OCI-LY3 (cell line): Measurements from ENCODE around the gene KATNB1.
"Not testable (repeated sequence)": the region's sequence is repeated elsewhere in the genome, so short reads cannot be mapped to it uniquely, and the experiment has no call there.

Experiments used
- H2AFZ ChIP-seq: fragments of 200-600, 300-600 bp; shearing (Covaris generic); 2 replicates; pipeline ENCODE4 v1.6.0; 2014; ENCODE audit warnings: antibody characterized with exemption, low read depth, low read length
- H3K27ac ChIP-seq: fragments of 200-600, 300-600 bp; sonication (generic); 2 replicates; pipeline ENCODE4 v1.5.1; 2014; ENCODE audit warnings: mild to moderate bottlenecking, low read length, moderate library complexity, mixed read lengths
- H3K27me3 ChIP-seq: fragments of 200-600, 300-600 bp; sonication (generic); 2 replicates; pipeline ENCODE4 v1.6.1; 2014; ENCODE audit warnings: low read depth, low read length, mixed read lengths
- H3K36me3 ChIP-seq: fragments of 200-600, 300-600 bp; sonication (generic); replicated peaks from 2 replicates; pipeline ENCODE3; 2014; ENCODE audit warnings: low read depth, low read length, mixed read lengths
- H3K4me1 ChIP-seq: fragments of 300-600, 200-600 bp; sonication (generic); 2 replicates; pipeline ENCODE4 v1.6.1; 2014; ENCODE audit warnings: low read length, mixed read lengths
- H3K4me2 ChIP-seq: fragments of 200-600, 300-600 bp; sonication (generic); 2 replicates; pipeline ENCODE4 v1.6.1; 2014; ENCODE audit warnings: low read length, mixed read lengths
- H3K4me3 ChIP-seq: fragments of 300-600, 200-600 bp; sonication (generic); 2 replicates; pipeline ENCODE4 v1.5.1; 2014; ENCODE audit warnings: antibody characterized with exemption, mild to moderate bottlenecking, low read length, moderate library complexity
- H3K79me2 ChIP-seq: fragments of 300-600, 200-600 bp; shearing (Covaris generic); 2 replicates; pipeline ENCODE4 v1.6.1; 2014; ENCODE audit warnings: mild to moderate bottlenecking, low read length, mixed read lengths
- H3K9ac ChIP-seq: fragments of 300-600, 200-600 bp; shearing (Covaris generic); 2 replicates; pipeline ENCODE4 v1.6.0; 2014; ENCODE audit warnings: mild to moderate bottlenecking, low read length, moderate library complexity
- H3K9me3 ChIP-seq: fragments of 200-600, 300-600 bp; shearing (Covaris generic); 2 replicates; pipeline ENCODE4 v1.6.1; 2014; ENCODE audit warnings: low read length, mixed read lengths; ENCODE audit not compliant: insufficient read depth
- H4K20me1 ChIP-seq: fragments of 200-600, 300-600 bp; sonication (generic); 2 replicates; pipeline ENCODE4 v1.6.1; 2016; ENCODE audit warnings: low read length, mixed read lengths; ENCODE audit not compliant: insufficient read depth
- EZH2phosphoT487 ChIP-seq: fragments of 200-600 bp; shearing (Covaris generic); IDR thresholded peaks from 2 replicates; pipeline ENCODE4 v1.6.1; 2018; ENCODE audit warnings: antibody characterized with exemption, mixed run types, low read depth
- TF ChIP-seq, protein P1 (sequence below): fragments of 200-600, 300-600 bp; sonication (generic); IDR thresholded peaks from 2 replicates; pipeline ENCODE4 v1.5.1; 2014; ENCODE audit warnings: antibody characterized with exemption, low read length, low read depth

The KATNB1 gene

DNA sequence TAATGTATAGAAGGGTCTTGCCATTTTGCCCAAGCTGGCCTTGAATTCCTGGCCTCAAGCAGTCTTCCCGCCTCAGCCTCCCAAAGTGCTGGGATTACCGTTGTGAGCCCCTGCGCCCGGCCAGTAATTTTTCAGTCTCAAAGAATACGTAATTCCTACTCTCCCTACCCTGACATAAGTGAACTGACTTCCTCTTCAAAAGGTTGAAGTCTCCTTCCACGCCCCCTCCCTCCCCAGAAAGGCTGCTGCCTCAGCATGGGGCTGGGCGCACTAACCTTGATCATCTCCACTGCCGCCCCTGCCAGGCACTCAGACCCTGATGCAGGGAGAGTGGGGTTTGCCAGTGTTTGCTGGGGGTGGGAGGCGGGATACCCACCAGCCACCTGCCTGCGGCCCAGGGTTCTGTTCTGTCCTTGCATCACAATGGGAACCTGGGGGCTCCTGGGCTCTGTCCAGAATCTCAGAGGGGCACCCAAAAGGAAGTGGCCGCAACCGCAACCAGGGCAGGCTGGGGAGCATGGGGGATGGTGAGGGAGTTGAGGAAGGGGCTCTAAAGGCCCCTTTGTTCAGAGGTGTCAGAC lies 39.2 kb downstream of the KATNB1 start:
- Histone ChIP-seq H4K20me1 (no peaks in the 10 kb centered on the region), H3K9ac (no peak overlapping the region), H2AFZ (no peak overlapping the region), H3K9me3 (no peaks in the 10 kb centered on the region), H3K4me2 (no peak overlapping the region), H3K79me2 (no peaks in the 10 kb centered on the region), H3K27me3 (no peaks in the 10 kb centered on the region), H3K4me1 (no peaks in the 10 kb centered on the region), H3K36me3 (no peaks in the 10 kb centered on the region), H3K4me3 (no peak overlapping the region), H3K27ac (no peak overlapping the region)
- TF ChIP-seq, protein P1, sequence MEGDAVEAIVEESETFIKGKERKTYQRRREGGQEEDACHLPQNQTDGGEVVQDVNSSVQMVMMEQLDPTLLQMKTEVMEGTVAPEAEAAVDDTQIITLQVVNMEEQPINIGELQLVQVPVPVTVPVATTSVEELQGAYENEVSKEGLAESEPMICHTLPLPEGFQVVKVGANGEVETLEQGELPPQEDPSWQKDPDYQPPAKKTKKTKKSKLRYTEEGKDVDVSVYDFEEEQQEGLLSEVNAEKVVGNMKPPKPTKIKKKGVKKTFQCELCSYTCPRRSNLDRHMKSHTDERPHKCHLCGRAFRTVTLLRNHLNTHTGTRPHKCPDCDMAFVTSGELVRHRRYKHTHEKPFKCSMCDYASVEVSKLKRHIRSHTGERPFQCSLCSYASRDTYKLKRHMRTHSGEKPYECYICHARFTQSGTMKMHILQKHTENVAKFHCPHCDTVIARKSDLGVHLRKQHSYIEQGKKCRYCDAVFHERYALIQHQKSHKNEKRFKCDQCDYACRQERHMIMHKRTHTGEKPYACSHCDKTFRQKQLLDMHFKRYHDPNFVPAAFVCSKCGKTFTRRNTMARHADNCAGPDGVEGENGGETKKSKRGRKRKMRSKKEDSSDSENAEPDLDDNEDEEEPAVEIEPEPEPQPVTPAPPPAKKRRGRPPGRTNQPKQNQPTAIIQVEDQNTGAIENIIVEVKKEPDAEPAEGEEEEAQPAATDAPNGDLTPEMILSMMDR = no peak
- TF ChIP-seq EZH2phosphoT487 = no peak

DNA sequence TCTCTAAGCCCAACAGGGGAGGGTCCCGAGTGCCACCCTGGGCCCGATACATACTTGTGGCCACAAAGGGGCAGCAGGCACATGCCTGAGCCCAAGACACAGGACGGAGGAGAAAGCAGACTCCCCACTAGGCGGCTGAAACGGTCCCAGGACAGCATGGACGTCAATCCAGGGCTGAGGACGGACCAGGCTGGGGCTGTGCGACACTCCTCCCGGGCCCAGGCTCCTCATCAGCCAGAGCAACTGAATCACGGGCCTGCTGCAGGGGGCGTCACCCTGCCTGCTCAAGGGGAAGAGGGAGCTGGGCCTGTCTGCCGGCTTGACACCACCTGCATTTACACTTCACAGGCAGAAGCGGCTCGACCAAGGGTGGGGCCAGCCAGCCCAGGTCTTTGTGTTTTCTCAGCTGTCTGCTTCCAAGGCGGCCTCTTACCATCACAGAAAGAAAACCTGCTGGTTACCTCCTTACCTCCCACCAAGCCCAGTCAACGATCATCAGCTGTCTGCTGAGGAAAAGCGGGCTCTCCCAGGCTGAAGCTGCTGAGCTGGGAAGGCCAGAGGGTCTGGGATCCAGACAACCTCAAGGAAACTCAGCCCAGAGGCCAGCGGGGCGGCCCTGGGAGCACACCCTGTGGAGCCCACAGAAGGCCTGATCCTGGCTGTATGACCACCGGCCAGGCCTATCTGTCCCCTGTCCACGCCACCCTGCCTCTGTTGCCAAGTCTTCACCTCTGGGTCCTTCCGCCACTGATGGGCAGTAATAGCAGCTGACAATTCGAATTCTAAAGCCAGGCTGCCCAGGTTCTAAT lies 40.3 kb downstream of the KATNB1 start:
- Histone ChIP-seq H3K79me2 (no peaks in the 10 kb centered on the region), H3K4me3 (no peak overlapping the region), H3K36me3 (no peaks in the 10 kb centered on the region), H3K9me3 (no peaks in the 10 kb centered on the region), H2AFZ (no peak overlapping the region), H3K4me2 (no peak overlapping the region), H4K20me1 (no peaks in the 10 kb centered on the region), H3K9ac (no peak overlapping the region), H3K27me3 (no peaks in the 10 kb centered on the region), H3K4me1 (no peaks in the 10 kb centered on the region), H3K27ac (no peak overlapping the region)
- TF ChIP-seq, protein P1 = peak; percentile 41
- TF ChIP-seq EZH2phosphoT487 = no peak

- Histone ChIP-seq H3K27me3 (peaks cover 2% of the 10 kb centered on the region; the same call in 1 of the 2 replicates), H3K4me1 (no peaks in the 10 kb centered on the region), H3K27ac (no peak overlapping the region), H3K9me3 (no peaks in the 10 kb centered on the region), H2AFZ (no peak overlapping the region), H3K9ac (no peak overlapping the region), H3K4me2 (no peak overlapping the region), H3K4me3 (no peak overlapping the region), H4K20me1 (no peaks in the 10 kb centered on the region), H3K36me3 (no peaks in the 10 kb centered on the region), H3K79me2 (no peaks in the 10 kb centered on the region)
- TF ChIP-seq, protein P1 = no peak
- TF ChIP-seq EZH2phosphoT487 = no peak
These were observed 43.1 kb downstream of the KATNB1 start for GRCh38 chr16:57778658-57779057.

GRCh38 chr16:57779836-57780235 lies 44.3 kb downstream of the KATNB1 start:
- not testable (repeated sequence) for H3K36me3 ChIP-seq, H3K27me3 ChIP-seq, H3K4me1 ChIP-seq, H3K9me3 ChIP-seq, H3K4me2 ChIP-seq, H3K27ac ChIP-seq, H4K20me1 ChIP-seq, H2AFZ ChIP-seq, H3K79me2 ChIP-seq, H3K4me3 ChIP-seq, H3K9ac ChIP-seq
